ENCODE data around the gene EML3. TPM values are rescaled to one million over a fixed set of nuclear protein-coding genes. Genes with fewer than 3 reads are reported as not detected.

EML3 gene
- total and polyA plus RNA-seq, 2 of the 13 experiments (the other 11 are each of a cell fraction or from before 2014, with no cell fraction given), result 10.6 to 12.3 TPM

GRCh38 chr11:62556875-62557631 is 55.5 kb downstream of the EML3 start (continued):
- no peak for TF ChIP-seq PAX8 (CRISPR knock-in tag; IDR thresholded peaks at IDR 0.05; ENCODE audit: borderline replicate concordance)
- TF ChIP-seq, protein P1, sequence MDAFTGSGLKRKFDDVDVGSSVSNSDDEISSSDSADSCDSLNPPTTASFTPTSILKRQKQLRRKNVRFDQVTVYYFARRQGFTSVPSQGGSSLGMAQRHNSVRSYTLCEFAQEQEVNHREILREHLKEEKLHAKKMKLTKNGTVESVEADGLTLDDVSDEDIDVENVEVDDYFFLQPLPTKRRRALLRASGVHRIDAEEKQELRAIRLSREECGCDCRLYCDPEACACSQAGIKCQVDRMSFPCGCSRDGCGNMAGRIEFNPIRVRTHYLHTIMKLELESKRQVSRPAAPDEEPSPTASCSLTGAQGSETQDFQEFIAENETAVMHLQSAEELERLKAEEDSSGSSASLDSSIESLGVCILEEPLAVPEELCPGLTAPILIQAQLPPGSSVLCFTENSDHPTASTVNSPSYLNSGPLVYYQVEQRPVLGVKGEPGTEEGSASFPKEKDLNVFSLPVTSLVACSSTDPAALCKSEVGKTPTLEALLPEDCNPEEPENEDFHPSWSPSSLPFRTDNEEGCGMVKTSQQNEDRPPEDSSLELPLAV (CRISPR knock-in tag; conservative IDR thresholded peaks at IDR 0.05; ENCODE audit: low read depth), result no peak
- TF ChIP-seq ZNF614 (CRISPR knock-in tag; IDR thresholded peaks at IDR 0.05; ENCODE audit: borderline replicate concordance), result no peak
- no peak for TF ChIP-seq ZNF569 (CRISPR knock-in tag; IDR thresholded peaks at IDR 0.05; ENCODE audit: borderline replicate concordance)
- peak; percentile 56 for TF ChIP-seq ZNF629 (CRISPR knock-in tag; conservative IDR thresholded peaks at IDR 0.05)
- no peak for TF ChIP-seq ZSCAN25 (CRISPR knock-in tag; IDR thresholded peaks at IDR 0.05)
- TF ChIP-seq ZKSCAN8 (CRISPR knock-in tag; IDR thresholded peaks at IDR 0.05; ENCODE audit: borderline replicate concordance), result no peak
- TF ChIP-seq NRL (CRISPR knock-in tag; IDR thresholded peaks at IDR 0.05; ENCODE audit: borderline replicate concordance), result 0 out of 2 replicates have a peak, but pooled peaks have one; percentile 30
- no peak for TF ChIP-seq RAD51 (IDR thresholded peaks at IDR 0.05; ENCODE audit: borderline replicate concordance)
- TF ChIP-seq NFIB (CRISPR knock-in tag; IDR thresholded peaks at IDR 0.05; ENCODE audit: borderline replicate concordance), result no peak
- no peak for TF ChIP-seq KDM2A (CRISPR knock-in tag; IDR thresholded peaks at IDR 0.05; ENCODE audit: borderline replicate concordance, low read depth)
- no peak for TF ChIP-seq ZNF761 (CRISPR knock-in tag; conservative IDR thresholded peaks at IDR 0.05)
- TF ChIP-seq ZNF782 (CRISPR knock-in tag; IDR thresholded peaks at IDR 0.05; ENCODE audit: borderline replicate concordance), result no peak
- no peak for TF ChIP-seq HOXA7 (CRISPR knock-in tag; IDR thresholded peaks at IDR 0.05)
- no peak for TF ChIP-seq ZNF784 (CRISPR knock-in tag; IDR thresholded peaks at IDR 0.05; ENCODE audit: borderline replicate concordance)
- no peak for TF ChIP-seq ZNF770 (CRISPR knock-in tag; IDR thresholded peaks at IDR 0.05)
- no peak for TF ChIP-seq ZNF841 (CRISPR knock-in tag; IDR thresholded peaks at IDR 0.05; ENCODE audit: borderline replicate concordance)
- TF ChIP-seq ZFY (CRISPR knock-in tag; IDR thresholded peaks at IDR 0.05), result peak; percentile 15; the same call in 1 of the 2 replicates
- TF ChIP-seq ZNF18 (CRISPR knock-in tag; IDR thresholded peaks at IDR 0.05; ENCODE audit: insufficient replicate concordance), result no peak
- TF ChIP-seq ZNF335 (CRISPR knock-in tag; IDR thresholded peaks at IDR 0.05), result no peak
- TF ChIP-seq TERF1 (CRISPR knock-in tag; IDR thresholded peaks at IDR 0.05), result no peak
- TF ChIP-seq SNAPC2 (CRISPR knock-in tag; IDR thresholded peaks at IDR 0.05), result no peak

Measured in HepG2 (cell line).